HG03196 (cell line): ENCODE data around the gene CES1.
"Not testable (repeated sequence)": the region's sequence is repeated elsewhere in the genome, so short reads cannot be mapped to it uniquely, and the experiment has no call there.

Experiments used
- ATAC-seq: cut with Tn5 transposase; IDR thresholded peaks from one replicate; pipeline ENCODE4 v1.9.1; 2021; ENCODE audit not compliant: unreplicated experiment

CES1 gene

GRCh38 chr16:55832425-55832772 is 497 bp downstream of the CES1 start:
- no peak for ATAC-seq

GRCh38 chr16:55830658-55831294 is 2.1 kb downstream of the CES1 start:
- ATAC-seq: no peak

GRCh38 chr16:55829232-55829631 is 3.7 kb downstream of the CES1 start:
- not testable (repeated sequence) for ATAC-seq

GRCh38 chr16:55828680-55829079 is 4.2 kb downstream of the CES1 start:
- no peak for ATAC-seq

GRCh38 chr16:55825115-55825728 is 7.7 kb downstream of the CES1 start:
- no peak for ATAC-seq

- no peak for ATAC-seq
Measured at GRCh38 chr16:55824473-55825000, 8.4 kb downstream of the CES1 start.

- ATAC-seq: no peak
Measured at GRCh38 chr16:55822280-55822810, 10.6 kb downstream of the CES1 start.

GRCh38 chr16:55821210-55821609 is 11.7 kb downstream of the CES1 start:
- ATAC-seq: no peak

- ATAC-seq: no peak
Measured at GRCh38 chr16:55820615-55821014, 12.3 kb downstream of the CES1 start.

- no peak for ATAC-seq
Measured at GRCh38 chr16:55817236-55817912, 15.5 kb downstream of the CES1 start.

GRCh38 chr16:55816222-55816621 is 16.7 kb downstream of the CES1 start:
- ATAC-seq: not testable (repeated sequence)

- ATAC-seq: no peak
Measured at GRCh38 chr16:55815320-55815719, 17.6 kb downstream of the CES1 start.

GRCh38 chr16:55814174-55814573 is 18.7 kb downstream of the CES1 start:
- not testable (repeated sequence) for ATAC-seq

- not testable (repeated sequence) for ATAC-seq
Measured at GRCh38 chr16:55813730-55814129, 19.2 kb downstream of the CES1 start.

- no peak for ATAC-seq
Measured at GRCh38 chr16:55812951-55813350, 19.9 kb downstream of the CES1 start.

GRCh38 chr16:55811811-55812210 is 21.1 kb downstream of the CES1 start:
- ATAC-seq: no peak

- ATAC-seq: no peak
Measured at GRCh38 chr16:55810451-55810961, 22.4 kb downstream of the CES1 start.

GRCh38 chr16:55809851-55810250 is 23.0 kb downstream of the CES1 start:
- ATAC-seq: no peak

GRCh38 chr16:55809386-55809785 is 23.5 kb downstream of the CES1 start:
- no peak for ATAC-seq

GRCh38 chr16:55808286-55808685 is 24.6 kb downstream of the CES1 start:
- not testable (repeated sequence) for ATAC-seq

- ATAC-seq: not testable (repeated sequence)
Measured at GRCh38 chr16:55805104-55805503, 27.8 kb downstream of the CES1 start.

GRCh38 chr16:55803681-55804080 is 29.2 kb downstream of the CES1 start:
- not testable (repeated sequence) for ATAC-seq
